SKM-1 treated with dmso at 0.1 percent for 144 hours (cell line): ENCODE results near the gene PTPN2.
"Not testable (repeated sequence)": the region's sequence is repeated elsewhere in the genome, so short reads cannot be mapped to it uniquely, and the experiment has no call there.

Source experiments
- DNase-seq: peaks from one replicate; lab custom pipeline; 2025; ENCODE audit not compliant: unreplicated experiment; lab: John Stamatoyannopoulos, UW

Gene PTPN2

DNA sequence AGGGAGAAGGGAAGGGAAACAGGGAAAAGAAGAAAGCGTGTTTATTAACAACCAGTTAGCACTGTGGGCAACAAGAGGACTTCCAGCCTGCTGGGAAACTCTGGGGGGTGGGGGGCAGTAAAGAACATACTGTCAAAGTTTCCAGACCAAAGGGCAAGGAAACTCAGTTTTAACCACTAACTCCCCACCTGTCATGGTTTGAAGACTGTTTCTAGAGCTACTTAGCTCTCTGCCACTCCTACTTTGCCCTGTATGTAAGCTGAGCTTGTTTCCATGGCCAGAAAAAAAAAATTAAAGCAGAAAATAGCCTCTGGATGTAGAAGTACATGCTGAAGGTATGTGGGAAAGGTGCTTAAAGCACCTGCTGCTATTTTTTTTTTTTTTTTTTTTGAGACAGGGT lies 11.0 kb upstream of the PTPN2 start:
- no peak for DNase-seq

DNA sequence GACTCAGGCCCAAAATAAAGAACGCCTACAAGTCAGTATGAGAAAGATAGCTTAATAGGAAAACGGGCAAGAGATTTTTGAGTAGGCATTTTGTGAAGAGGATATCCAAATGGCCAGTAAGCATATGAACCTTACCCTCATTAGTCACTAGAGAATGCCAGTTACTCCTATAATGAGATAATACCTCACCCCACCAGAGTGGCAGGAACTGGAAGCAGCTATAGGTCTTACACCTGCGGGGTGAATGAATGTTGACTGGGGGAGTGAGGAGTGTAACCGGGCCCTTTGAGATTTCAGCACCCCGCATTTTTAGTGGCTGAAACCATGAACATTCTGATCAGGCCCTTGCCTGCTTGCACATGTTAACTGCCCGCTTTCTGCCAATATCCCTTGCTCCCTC lies 7.5 kb upstream of the PTPN2 start:
- no peak for DNase-seq

DNA sequence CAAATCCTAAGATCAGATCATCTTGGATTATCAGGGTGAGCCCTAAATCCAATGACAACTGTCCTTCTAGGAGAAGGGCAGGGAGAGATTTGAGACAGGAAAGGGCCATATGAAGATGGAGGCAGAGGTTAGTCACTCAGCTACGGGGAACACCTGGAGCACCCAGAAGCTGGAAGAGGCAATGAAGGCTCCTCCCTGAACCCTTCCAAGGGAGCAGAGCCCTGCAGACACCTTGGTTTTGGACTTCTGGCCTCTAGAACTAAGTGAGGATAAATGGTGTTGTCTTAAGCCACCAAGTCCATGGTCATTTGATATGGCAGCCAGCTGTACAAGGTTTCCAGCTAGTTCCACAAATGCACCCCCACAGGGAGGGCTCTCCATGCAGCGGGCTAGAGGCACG lies 6.9 kb upstream of the PTPN2 start:
- no peak for DNase-seq

GRCh38 chr18:12886498-12887126 lies 2.6 kb upstream of the PTPN2 start:
- DNase-seq: peak; percentile 28

DNA sequence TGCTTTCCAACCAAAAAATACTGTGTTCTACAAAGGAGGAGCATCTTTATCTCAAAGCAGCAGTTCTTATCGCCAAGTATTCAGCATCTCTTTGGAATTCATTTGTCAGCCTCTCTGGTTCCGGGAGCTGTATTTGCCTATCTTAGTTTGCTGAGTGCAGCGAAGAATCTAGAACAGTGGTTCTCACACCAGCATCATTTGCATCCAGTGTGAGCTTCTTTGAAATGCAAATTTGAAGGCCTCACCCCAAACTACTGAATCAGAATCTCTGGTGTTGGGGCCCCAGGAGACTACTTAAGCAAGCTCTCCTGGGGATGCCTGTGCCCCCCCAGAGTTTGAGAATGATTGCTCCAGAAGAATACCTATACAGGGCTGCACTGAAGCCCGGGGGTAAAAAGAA lies 1.5 kb upstream of the PTPN2 start:
- no peak for DNase-seq

DNA sequence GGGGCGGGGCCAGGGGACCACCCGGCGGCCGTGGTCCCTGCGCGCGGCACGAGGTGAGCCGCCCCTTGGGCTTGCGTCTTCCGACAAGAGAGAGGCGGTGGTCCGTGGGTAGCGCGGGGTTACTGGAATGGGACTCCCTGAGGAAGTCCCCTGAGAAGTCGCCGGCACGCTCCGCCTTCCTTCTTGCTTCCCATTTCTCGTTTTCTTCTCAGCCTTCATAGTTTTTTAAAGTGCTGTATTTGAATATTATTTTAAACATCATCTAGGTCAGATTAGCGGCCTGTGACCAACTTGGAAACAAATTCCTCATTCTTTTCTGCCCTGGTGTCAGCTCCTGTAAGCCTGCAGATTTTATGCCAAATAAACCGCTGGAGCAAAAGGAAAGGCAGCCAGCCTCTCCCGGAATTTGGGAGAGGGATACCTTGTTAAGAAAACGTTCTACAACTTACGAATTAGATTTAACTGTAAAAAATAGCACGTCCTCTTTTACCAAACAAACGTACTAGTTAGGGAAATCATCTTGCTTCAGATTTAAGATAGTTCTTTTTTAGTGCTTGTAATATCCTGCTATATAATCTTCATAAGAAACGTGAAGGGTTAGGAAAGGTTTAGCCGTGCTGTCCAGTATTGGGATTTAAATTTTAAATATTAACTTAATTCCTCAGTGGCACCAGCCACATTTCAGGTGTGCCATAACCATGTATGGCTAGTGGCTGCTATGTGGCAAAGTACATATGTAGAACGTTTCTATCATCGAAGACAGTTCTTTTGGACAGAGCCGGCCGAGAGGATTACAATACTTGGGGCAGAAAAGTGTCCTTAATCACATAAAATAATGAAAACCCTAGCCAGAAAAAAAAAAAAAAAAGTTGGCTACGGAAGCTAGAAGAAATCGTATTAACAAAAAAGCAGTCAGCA lies 628 bp upstream of the PTPN2 start:
- peak; percentile 44 for DNase-seq

- no peak for DNase-seq
Measured at GRCh38 chr18:12883372-12883683, 709 bp downstream of the PTPN2 start.

DNA sequence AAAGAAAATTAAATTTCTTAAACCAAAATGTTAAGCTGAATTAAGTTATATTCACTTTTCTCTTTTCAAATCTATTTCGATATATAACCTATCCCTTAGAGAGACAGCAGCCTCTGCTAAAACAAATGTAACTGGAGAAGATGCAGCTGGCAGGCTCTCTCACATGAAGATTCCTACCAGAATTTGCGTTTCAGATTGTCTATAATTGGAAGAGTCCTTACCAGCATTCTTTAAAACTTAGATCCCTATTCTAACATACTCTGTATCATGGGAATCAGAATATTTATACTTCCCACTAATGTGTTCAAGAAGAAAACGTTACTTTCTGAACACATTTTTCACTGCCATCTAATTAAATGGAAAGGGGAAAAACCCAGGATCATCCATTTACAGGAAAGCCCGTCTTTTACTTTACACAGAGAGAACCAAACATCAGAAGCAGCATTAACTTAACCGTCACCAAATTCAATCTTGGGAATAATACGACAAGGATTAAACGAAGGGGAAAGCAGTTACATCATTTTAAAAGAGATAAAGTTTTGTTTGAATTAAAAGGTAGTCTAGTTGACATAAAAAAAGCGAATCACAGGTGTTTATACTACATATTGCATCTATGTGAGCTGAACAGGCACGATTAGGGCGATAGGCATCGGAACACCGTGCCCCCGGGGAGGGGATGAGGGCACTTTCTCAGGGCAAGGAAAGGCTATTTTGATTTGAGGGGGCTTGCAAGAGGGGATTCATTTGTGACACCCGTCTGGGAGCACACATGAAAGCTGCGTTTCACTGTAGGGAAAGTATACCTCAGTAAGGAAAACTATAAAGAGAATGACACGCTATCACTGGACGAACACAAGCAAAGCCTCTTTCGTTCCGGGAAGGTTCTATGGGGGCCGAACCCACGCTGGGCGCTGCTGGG lies 1.3 kb downstream of the PTPN2 start:
- no peak for DNase-seq

DNA sequence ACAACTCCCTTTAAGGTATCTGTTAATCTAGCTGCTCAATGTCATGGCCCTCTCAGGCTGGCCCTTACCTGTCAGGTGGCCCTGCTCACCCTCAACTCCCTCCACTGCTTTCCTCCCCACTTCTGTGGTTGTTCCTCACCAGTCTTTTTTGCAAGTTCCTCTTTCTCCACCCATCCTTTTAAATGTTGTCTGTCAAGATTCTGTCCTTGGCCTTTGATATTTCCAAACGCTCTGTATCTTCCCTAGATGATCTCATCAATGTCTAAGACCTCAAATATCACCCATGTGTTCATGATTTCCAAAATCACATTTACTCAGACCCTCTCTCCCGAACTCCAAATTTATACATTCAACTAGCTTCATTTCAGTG lies 3.5 kb downstream of the PTPN2 start:
- peak; percentile 77 for DNase-seq

- peak; percentile 59 for DNase-seq
Measured at GRCh38 chr18:12879840-12880540, 4.0 kb downstream of the PTPN2 start.

DNA sequence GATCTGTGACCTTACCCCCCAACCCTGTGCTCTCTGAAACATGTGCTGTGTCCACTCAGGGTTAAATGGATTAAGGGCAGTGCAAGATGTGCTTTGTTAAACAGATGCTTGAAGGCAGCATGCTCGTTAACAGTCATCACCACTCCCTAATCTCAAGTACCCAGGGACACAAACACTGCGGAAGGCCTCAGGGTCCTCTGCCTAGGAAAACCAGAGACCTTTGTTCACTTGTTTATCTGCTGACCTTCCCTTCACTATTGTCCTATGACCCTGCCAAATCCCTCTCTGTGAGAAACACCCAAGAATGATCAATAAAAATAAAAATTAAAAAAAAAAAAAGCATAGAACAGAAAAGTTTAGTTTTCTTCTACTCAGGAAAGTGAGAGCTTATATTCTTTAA lies 9.0 kb downstream of the PTPN2 start:
- DNase-seq: not testable (repeated sequence)

DNA sequence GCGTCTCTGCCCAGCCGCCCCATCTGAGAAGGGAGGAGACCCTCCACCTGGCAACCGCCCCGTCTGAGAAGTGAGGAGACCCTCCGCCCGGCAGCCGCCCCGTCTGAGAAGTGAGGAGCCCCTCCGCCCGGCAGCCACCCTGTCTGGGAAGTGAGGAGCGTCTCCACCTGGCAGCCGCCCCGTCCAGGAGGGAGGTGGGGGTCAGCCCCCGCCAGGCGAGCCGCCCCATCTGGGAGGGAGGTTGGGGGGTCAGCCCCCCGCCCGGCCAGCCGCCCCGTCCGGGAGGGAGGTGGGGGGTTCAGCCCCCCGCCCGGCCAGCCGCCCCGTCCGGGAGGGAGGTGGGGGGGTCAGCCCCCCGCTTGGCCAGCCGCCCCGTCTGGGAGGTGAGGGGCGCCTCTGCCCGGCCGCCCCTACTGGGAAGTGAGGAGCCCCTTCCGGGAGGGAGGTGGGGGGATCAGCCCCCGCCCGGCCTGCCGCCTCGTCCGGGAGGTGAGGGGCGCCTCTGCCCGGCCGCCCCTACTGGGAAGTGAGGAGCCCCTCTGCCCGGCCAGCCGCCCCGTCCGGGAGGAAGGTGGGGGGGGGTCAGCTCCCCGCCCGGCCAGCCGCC lies 10.0 kb downstream of the PTPN2 start:
- DNase-seq: not testable (repeated sequence)

DNA sequence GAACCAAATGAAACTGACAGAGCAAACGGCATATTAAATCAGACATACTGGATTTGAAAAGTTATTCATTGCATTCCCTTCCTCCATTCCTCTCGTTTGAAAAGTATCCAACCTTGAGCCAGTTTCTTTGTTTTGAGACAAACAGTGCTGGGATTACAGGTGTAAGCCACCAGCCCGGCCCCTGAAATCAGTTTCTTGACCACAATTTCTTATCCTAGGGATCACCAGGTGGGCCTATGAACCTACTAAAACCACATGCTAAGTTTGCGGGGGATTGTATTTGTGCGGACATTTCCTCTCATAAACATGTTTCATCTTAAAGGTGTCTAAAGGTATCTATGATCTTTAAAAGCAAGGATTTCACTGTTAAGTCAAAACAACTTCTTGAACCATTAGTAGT lies 11.6 kb downstream of the PTPN2 start:
- DNase-seq: no peak

DNA sequence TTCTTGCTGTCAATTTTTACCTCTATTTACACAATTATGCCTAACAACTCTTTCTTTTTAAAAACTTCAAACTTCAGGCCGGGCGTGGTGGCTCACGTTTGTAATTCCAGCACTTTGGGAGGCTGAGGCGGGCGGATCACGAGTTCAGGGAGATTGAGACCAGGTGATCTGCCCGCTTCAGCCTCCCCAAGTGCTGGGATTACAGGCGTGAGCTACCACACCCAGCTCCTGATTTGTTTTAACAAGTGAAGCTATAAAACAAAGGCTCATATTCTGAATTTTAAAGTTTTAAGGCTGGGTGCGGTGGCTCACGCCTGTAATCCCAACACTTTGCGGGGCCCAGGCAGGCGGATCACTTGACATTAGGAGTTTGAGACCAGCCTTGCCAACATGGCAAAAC lies 15.5 kb downstream of the PTPN2 start:
- no peak for DNase-seq

GRCh38 chr18:12867441-12868123 lies 16.5 kb downstream of the PTPN2 start:
- no peak for DNase-seq

DNA sequence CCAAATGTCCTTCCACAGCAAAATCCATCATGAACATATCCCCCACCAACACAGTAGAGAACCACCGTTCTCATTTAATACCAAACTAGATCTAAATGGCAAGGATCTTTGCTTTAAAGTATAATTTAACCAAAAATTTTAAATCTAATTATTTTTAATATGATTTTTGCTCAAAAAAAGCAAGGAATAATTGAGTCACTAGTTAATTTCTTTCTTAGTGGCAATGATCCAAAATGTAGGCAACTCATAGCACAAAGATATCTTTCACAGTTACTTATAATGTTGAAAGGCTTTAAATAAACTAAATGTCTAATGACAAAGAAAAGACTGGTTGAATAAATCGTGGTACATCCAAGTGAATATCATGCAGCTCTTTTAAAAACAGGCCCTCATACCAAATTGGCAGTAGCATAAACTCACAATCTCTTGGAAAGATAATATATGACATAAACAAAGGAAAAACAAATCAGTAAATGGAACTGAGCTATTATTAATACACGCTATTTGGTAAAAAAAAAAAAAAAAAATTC lies 20.3 kb downstream of the PTPN2 start:
- DNase-seq: no peak

DNA sequence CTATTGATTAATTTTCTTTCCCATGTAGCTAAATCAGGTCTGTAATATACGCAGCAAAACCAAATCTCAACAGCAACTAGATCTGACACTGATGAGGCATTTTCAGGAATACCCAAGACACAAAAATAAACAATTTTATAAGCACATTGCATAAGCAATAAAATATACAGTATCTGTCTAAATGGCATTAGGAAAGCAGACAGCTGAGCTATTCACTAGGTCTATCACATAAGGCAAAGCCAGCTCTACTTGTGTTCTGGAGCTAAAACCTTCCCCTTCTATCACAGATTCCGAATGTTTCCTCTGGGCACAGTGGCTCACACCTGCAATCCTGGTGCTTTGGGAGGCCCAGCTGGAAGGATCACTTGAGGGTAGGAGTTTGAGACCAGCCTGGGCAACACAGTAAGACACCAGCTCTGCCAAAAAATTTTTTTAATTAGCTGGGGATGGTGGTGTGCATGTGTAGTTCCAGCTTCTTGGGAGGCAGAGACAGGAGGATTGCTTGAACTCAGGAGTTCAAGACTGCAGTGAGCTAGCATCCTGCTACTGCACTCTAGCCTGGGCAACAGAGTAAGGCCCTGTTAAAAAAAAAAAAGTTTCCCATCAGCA lies 21.1 kb downstream of the PTPN2 start:
- DNase-seq: no peak

GRCh38 chr18:12862467-12862866 lies 21.6 kb downstream of the PTPN2 start:
- DNase-seq: no peak

DNA sequence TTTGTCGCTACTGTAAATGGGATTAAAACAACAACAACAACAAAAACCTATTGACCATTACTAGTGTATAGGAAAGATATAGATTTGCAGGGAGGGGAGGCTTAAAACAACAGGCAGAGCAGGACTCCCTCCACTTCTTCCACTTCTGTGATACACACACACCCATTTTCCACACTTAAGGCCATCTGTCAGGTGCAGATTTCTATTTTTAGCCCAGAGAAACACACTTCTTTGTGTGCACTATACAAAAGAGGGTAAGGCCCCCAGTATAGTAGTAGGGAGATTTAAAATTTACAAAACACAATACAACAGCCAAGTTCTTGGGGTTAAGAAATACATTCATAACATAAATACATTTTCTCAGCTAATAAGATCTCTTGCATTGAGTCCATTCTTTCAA lies 22.4 kb downstream of the PTPN2 start:
- DNase-seq: no peak
